ENCODE measurements around the gene SDSL. TPM values are rescaled to one million over a fixed set of nuclear protein-coding genes. Genes with fewer than 3 reads are reported as not detected.

Gene SDSL
- total RNA-seq, 6 experiments from 2014 or later, result 25.5 to 85.7 (median 32.3) TPM

- ATAC-seq (no peak), DNase-seq (no peak)
- Histone ChIP-seq H3K36me3 (no peaks in the 10 kb centered on the region), H3K4me1 (no peaks in the 10 kb centered on the region), H3K27ac (no peak overlapping the region), H3K9me3 (no peaks in the 10 kb centered on the region), H3K27me3 (peaks cover 0 to under 1% of the 10 kb centered on the region in 2 donors), H3K4me3 (no peak overlapping the region)
- intact Hi-C loops (cut with DNase I), result no loop called here
- TF ChIP-seq POLR2A (IDR thresholded peaks at IDR 0.05), result no peak
- no peak for TF ChIP-seq CTCF (IDR thresholded peaks at IDR 0.05)
- WGBS (ENCODE audit: insufficient coverage, low coverage, low lambda C conversion rate, missing lambda C conversion rate), result 0% methylated on average over 1 of the region's 2 CpGs
Measured at GRCh38 chr12:113485330-113485729, 63.1 kb downstream of the SDSL start.

GRCh38 chr12:113486722-113487121 is 64.5 kb downstream of the SDSL start:
- H3K4me3 ChIP-seq, result no peak overlapping the region
- no peak overlapping the region for H3K27ac ChIP-seq
- DNase-seq (no peak), ATAC-seq (no peak)
- TF ChIP-seq CTCF (IDR thresholded peaks at IDR 0.05) (no peak), POLR2A (IDR thresholded peaks at IDR 0.05) (no peak)
- no peaks in the 10 kb centered on the region for H3K9me3 ChIP-seq
- no peaks in the 10 kb centered on the region for H3K27me3 ChIP-seq
- H3K36me3 ChIP-seq, result no peaks in the 10 kb centered on the region
- 7% methylated on average over 3 of the region's 4 CpGs for WGBS (ENCODE audit: insufficient coverage, low coverage, low lambda C conversion rate, missing lambda C conversion rate)
- intact Hi-C loops (cut with DNase I), result no loop called here
- no peaks in the 10 kb centered on the region for H3K4me1 ChIP-seq

Other genes starting within 250 kb of the SDSL start
- 10 to 100 TPM; 22.8 to 43.8 (median 31.1) TPM for gene DDX54, start 236.9 kb upstream of the SDSL start, total RNA-seq
- gene RITA1, start 236.7 kb upstream of the SDSL start, total RNA-seq, result 10 to 100 TPM; 11.1 to 33.0 (median 22.3) TPM
- 10 to 100 TPM; 18.0 to 34.6 (median 28.3) TPM for gene TPCN1, start 200.9 kb upstream of the SDSL start, total RNA-seq
- gene SLC8B1, start 87.3 kb upstream of the SDSL start, total RNA-seq, result 10 to 100 TPM; 12.6 to 32.7 (median 21.5) TPM
- 10 to 100 TPM; 18.4 to 34.1 (median 28.8) TPM for gene PLBD2, start 63.8 kb upstream of the SDSL start, total RNA-seq
- 100 to 1,000 TPM; 208 to 722 (median 309) TPM for gene SDS, start 18.5 kb upstream of the SDSL start, total RNA-seq
- not detected for gene LHX5, start 49.5 kb downstream of the SDSL start, total RNA-seq